T-helper 22 cell (primary cell): ENCODE measurements around the gene RHD.
"Not testable (repeated sequence)": the region's sequence is repeated elsewhere in the genome, so short reads cannot be mapped to it uniquely, and the experiment has no call there.

Source experiments
- DNase-seq: peaks from one replicate; pipeline ENCODE4 v3.0.0-alpha.2; 2020; ENCODE audit warnings: low read depth

The RHD gene

DNA sequence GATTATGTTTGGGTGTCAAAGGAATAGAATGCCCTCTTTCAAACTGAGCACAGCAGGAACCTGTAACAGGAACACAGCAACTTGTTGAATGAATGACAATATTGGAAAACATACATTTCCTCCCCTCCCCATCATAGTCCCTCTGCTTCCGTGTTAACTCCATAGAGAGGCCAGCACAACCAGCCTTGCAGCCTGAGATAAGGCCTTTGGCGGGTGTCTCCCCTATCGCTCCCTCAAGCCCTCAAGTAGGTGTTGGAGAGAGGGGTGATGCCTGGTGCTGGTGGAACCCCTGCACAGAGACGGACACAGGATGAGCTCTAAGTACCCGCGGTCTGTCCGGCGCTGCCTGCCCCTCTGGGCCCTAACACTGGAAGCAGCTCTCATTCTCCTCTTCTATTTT lies at the start of gene RHD:
Gene RHD, plus strand, starts transcription at position 272 of the 400 bp plus-strand sequence. Its CDS starts 39 bp downstream, at position 311.
- not testable (repeated sequence) for DNase-seq

DNA sequence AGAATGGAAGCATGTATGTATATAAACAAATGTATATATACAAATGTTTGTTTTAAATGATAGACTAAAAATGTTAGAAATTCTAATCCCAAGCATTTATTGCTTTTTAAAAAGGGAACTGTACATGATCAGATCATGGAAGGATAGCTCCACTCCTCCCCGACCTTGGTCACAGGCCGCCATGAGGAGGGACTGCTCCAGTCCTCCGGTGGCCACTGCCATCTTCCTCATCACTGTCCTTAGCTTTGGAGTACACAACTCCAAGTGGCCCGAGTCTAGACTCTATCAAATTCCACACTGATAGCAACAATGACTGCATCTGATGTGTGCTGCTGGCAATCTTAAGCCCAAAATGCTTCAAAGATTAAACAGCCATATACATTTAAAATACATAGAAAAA lies 49.7 kb upstream of the RHD start:
- DNase-seq: no peak

DNA sequence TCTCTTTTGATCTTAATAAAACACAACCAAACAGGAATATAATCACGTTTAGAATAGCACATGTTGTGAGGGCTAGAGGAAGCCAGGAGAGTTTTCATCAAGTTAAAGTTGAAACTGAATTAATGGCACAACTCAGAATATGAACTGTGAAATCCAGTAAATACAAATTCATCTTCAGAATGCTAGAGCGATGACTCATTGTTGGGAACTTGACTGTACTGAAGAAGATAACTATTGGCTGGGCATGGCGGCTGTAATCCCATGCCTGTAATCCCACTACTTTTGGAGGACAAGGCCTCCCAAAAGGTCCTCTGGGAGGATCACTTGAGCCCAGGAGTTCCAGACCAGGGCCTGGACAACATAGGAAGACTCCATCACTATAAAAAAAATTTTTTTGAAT lies 48.8 kb upstream of the RHD start:
- no peak for DNase-seq

DNA sequence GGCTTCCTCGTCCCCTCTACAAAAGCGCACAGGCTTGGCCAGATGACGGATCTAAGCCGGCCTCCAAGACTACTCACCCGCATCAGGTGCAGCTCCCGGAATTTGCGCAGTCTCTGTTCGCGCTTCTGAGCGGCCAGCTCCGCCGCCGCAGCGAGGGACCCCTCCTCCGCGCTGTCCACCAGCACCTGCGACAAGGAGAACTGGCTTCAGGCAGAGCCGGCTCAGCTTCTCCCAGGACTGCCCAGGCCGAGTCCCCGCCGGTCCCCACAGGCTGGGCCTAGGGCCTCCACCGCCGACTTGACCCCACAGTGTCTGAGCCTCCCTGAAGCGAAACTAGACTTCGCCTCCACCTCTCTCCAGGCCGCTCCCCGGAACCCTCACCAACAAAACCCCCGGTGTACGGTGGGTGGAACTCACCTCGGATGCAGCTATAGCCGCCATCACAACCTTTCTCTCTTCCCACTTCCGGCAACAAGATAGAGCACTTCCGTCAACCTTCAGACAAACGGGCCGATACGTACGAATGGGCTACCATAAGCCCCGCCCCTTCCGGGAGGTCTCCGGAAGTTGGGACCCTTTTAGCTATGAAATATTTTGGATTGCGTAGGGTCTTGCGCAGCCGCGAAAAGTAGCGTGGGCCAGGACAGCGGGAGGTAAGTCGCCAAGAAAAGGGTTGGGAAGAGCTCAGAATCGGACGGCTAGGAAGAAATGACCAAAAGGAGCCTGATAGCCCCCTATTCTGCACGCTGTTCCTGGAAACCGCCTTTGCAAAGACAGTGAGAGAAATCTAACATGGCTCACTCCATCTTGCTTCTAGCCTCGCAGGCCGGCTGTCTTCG lies 40.1 kb upstream of the RHD start, which contains the start of gene SYF2:
Gene SYF2, minus strand, starts transcription at position 476 of the 839 bp plus-strand sequence. Its CDS starts 35 bp downstream, at position 441.
- peak; percentile 84 for DNase-seq

DNA sequence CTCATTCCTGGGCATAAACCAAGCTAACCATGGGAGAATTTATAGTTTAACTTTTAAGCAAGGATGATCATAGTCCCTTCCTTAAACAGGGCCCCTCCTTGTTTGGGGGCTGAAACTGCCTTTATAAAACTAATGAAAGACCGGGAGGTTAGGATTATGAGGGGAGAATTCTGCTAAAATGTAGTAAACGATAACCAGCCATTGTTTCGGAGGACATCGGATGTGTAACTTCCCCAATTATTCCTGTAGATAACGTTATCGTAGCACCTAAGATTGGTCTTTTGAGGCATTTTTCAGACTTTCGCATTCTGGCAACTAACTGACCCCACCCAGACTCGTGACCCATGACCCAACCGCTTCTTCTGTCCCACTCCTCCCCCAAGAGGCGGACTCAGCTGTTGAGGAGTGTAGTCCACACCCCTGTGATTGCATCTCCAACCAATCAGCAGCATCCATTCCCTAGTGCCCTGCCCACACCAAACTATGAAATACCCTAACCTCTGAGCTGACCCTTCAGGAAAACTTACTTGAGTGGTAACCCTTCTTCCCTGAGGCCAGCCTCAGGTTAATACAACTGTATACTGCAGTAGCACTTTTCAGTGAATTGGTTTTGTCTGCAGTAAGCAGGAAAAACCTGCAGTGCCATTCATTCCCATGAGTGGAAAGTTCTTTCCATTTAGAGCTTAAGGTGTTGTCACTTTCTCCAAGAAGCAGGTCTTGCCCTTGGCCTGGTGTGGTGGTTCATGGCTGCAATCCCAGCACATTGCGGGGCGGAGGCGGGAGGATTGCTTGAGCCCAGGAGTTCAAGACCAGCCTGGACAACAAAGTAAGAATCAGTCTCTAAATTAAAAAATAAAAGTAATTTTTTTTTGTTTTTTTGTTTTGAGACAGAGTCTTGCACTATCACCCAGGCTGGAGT lies 39.2 kb upstream of the RHD start:
- peak; percentile 23 for DNase-seq

DNA sequence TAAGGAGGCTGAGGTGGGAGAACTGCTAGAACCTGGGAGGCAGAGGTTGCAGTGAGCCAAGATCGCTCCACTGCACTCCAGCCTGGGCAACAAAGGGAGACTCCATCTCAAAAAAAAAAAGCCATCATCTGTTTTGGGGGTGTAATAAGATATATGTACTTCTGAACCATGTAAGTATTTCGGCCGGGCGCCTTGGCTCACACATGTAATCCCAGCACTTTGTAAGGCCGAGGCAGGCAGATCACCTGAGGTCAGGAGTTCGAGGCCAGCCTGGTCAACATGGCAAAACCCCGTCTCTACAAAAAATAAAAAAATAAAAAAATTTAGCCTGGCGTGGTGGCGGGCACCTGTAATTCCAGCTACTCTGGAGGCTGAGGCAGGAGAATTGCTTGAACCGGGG lies 36.9 kb upstream of the RHD start:
- DNase-seq: not testable (repeated sequence)

DNA sequence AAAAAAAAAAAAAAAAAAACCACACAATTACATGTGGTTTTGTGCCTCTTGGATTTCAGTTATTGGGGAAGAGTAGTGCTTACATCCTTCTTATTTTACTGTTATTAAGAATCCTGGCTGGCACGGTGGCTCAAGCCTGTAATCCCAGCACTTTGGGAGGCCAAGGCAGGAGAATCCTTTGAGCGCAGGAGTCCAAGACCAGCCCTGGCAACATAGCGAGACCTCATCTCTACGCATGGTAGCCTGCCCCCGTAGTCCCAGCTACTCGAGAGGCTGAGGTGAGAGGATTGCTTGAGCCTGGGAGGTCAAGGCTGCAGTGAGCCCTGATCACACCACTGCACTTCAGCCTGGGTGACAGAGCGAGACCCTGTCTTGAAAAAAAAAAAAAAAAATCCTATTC lies 36.0 kb upstream of the RHD start:
- DNase-seq: not testable (repeated sequence)

DNA sequence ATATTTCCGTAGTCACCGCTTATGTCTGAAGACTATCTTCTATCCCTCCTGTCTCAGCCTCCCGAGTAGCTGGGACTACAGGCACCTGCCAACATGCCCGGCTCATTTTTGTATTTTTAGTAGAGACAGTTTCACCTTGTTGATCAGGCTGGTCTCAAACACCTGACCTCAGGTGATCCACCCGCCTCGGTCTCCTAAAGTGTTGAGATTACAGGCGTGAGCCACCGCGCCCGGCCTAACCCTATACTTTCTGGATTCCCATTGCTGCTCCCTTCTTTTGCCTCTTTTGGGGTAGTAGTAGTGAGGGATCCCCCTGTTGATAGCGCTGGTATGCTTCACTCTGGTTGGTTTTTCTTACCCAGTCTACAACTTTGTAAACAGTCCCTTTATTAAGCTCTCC lies 34.3 kb upstream of the RHD start:
- no peak for DNase-seq

DNA sequence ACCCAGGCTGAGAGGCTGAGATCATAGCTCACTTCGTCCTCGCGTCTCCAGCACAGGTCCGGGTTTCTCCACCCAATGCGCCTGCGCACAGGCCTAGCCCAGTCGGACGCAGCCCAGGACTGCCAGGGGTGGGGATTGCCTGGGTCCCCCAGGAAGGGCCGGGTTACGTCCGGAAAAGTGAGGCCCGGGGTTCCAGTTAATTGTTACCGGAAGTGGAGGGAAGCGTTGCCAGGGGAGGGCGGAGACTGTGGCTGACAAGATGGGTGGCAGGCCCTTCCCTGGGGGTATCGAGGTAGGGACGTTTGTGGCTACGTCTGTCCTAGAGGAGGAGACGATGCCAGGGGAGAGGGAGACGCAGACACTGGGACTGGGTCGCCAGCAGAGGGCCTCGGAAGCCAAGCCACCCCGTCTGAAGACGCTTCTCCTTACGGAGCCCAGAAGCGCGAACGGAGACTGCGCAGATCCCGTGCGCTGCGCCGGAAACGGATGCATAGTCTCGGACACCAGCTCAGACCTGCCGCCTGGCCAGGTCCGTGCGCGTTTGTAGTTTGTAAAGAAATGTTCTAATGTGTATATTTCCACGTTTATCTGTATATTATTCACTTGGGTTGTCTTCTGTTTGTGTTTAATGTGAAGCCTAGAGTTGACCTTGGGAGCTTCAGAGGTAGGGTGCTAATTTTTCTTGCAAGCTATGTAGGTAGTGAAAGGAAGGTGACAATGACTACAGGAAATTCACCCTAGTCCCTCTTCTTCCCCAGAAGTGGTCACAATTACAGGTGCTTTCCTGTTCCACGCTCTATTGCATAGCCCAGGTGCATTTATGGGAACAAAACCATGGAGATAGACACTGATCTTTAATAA lies 32.4 kb upstream of the RHD start:
- peak; percentile 79 for DNase-seq

DNA sequence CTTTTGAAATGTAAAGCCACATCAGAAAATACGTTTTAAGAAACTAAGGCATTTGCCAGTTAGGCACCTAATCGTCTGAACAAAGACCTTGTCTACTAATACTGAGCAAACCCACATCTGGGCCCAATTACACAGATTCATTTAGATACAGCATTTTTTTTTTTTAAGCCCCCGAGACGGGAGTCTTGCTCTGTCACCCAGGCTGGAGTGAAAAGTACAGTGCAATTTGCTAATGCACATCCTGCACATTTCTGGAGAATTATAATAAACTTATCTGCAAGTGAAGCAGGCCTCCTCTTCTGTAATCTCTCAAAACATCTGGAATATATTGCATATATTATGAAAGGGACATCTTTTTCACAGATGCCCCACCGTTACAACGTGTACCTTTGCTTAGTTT lies 28.4 kb upstream of the RHD start:
- no peak for DNase-seq

DNA sequence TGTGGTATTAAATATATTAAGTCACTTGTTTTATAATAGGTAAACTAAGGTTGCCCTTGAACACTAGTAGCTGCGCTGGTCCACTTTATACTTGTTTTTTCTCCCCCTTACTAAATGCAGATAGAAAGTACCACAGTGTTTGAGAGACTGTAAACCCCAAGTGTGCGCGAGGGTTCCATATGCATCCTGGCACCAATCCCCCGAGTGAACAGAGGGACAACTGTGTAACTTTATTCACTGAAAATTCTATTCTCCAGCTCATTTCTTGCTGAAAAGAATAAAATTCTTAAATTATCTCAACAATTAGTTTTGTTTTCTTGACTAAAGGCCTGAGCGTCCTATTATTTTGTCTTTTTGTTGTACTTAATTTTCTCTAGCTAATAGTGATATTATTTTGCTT lies 26.9 kb upstream of the RHD start:
- no peak for DNase-seq

DNA sequence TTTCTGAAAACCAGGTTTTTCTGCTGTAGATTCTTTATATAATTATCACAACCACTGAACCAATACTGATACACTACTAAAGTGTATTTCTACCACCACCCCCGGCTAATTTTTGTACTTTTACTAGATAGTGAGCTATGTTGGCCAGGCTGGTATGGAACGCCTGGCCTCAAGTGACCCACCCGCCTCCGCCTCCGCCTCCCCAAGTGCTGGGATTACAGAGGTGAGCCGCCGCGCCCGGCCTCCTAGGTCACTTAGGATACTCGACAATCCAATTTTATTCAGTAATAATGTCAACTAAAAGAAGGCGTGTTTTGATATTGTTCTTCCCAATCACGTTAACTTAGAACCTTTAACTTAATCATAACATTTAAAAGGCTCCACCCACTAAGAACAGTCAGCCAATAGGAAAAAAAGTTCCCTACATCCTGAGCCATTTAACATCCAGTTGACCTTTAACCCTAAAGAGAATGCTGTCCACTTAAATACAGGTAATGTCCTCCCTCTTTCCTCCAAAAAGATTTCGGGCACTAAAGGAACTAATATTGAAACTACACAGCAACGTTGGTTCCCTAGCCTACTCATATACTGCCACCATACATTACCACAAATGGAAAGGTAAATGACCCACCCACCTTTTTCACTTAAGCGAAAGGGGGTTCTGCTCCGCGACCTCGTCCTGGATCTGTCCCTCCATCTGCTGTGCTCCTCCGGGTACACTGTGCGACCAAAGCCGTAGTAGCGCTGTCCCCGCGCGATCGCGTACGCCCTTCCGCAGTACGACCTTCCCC lies 26.3 kb upstream of the RHD start:
- no peak for DNase-seq

DNA sequence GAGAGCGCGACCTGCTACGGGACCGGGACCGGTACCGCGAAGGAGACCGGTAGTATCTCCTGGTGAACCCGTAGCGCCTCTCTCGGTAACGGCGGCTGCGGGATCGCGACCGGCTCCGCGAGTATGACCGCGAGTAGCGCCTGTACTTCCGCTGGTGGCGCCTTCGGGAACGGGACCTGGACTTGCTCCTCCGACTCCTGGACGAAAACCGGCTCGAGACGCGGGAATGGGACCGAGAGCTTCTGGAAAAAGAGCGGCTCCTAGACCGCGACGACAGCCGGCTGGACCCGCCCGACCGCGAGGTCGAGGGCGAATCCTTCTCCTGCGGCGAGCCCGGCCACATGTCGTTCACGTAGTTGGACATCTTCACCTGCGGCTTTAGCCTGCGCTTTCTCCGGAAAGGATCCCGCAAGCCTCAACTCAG lies 25.7 kb upstream of the RHD start:
- no peak for DNase-seq

DNA sequence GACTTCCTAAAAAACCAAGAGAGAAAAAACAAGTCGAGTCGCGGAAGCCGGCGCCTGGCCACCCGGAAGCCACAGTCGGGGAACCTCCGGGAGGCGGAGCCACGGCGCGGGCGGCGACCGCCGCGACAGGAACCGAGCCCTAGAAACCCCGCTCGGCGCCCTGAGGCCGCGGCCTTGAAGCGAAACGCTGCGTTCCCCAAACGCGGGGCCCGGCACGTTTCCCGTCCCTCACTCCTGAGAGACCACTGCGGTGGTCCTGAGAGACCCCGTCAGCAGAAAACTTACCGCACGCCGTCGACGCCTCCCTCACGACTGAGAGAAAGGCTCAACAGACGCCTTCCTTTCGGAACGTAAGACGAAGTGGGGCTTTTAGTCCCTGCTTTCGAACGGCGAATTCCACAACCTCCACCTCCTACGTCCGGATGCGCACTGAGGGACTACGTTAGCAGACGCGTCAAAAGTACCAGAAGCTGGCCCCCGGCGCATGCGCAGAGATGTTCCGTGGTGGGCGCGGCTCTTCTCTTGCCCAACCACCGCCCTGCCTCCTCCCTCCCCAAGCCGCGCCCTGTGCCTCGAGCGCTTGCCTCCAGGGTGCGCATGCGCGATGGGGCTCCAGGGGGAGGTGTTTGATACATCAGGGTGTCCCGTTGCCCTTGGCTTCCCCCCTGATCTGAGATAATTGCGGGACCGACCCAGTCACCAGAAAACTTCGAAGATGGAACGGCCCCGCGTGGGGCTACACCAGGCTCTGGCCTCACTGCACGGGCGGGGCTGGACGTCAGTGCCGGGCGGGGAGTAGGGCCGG lies 25.1 kb upstream of the RHD start, which contains the start of gene RSRP1:
Gene RSRP1, minus strand, starts transcription at position 431 of the 805 bp plus-strand sequence. CDS start 491 bp downstream, outside the sequence.
- peak; percentile 100 for DNase-seq

DNA sequence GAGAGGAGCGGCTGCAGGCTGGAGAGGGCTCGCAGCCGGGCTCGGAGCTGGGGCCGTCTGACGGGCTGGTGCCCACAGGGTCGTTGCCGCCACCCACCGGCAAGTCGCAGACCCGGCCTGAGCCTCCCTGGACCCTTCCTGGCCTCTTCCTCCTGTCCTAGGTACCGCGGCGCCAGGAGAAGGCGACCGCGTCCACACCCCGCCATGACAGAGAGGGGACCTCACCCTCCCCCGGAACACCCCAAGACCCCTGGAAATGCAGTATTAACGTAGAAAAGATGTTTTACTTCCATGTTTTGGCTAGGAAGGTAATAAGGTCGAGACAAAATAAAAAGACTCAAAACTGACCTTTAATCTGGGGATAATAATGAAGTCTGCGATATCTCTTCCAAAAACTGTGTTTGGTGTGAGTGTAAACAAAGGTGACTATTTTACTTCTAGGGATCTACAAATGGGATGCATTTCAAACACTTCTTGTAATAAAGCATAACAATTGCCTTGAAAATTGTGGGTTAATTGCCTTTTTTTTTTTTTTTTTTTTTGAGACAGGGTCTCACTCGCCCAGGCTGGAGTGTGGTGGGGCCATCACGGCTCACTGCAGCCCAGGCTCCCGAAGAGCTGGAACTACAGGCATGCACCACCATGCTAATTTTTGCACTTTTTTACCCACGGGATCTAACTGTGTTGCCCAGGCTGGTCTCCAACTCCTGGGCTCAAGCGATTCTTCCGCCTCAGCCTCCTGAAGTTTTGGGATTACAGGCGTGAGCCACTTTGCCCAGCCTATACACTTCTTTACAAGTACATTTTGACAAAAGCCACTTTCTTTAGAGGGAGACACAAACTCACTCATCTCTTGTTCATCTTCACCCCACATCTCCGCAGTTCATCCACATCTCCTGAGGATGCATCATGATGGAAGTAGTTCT lies 24.2 kb upstream of the RHD start:
- no peak for DNase-seq

DNA sequence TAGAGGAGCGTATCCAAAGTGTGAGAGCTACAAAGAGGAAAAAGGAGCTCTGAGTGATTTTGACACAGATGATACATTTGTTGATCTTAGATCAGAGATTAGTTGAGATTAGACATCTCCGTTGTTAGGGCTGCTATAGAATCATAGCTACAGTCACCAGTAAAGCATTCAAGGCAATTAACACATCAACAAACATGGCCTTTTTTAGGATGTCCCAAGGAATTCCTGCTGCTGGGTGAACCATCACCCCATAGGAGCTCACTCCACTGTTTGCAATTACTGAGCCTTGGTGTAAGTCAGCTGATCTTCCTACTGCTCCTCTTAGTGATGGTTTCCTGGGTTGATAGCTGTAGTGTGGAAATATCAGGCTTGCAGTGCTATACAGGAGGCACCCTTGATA lies 18.4 kb upstream of the RHD start:
- no peak for DNase-seq

DNA sequence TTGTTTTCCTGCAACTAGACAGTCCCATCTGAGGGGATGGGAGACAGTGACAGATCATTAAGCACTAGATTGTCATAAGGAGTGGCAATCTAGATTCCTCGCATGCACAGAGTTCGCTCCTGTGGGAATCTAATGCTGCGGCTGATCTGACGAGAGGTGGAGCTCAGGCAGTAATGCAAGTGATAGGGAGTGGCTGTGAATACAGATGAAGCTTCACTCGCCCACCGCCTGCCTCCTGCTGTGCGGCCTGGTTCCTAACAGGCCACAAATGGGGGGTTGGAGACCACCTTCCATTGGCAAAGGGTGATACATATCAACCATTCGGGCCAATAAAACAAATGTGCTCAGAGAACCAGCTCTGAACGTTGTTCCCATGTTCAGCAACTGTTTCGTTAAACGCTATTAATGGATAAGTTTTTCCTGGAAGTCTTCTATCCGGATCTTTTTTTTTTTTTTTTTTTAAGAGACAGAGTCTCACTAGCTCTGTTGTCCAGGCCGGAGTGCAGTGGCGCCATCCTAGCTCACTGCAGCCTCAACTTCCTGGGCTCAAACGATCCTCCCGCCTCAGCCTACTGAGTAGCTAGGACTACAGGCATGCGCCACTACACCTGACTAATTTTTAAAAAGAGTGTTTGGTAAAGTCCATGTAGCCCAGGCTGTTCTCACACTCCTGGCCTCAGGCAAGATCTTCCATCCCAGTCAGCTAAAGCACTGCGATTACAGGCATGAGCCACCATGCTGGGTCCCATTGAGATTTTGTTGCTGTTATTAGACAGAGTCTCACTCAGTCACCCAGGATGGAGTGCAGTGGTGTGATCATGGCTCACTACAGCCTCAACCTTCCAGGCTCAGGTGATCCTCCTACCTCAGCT lies 16.4 kb upstream of the RHD start:
- no peak for DNase-seq

DNA sequence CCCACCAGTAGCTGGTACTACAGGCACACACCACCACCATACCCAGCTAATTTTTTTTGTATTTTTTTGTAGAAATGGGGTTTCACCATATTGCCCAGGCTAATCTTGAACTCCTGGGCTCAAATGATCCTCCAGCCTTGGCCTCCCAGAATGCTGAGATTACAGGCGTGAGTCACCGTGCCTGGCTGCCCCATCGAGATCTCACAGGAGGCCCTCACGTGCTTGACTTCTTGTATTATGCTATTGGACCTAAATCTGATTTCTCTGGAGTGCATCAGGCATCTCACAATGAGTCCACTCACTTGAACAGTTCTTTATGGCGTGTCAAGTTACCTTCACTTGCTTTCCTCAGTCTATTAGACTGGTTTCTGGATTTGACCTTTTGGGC lies 15.7 kb upstream of the RHD start:
- DNase-seq: no peak
